ENCODE measurements around the gene HS6ST1.

DNA sequence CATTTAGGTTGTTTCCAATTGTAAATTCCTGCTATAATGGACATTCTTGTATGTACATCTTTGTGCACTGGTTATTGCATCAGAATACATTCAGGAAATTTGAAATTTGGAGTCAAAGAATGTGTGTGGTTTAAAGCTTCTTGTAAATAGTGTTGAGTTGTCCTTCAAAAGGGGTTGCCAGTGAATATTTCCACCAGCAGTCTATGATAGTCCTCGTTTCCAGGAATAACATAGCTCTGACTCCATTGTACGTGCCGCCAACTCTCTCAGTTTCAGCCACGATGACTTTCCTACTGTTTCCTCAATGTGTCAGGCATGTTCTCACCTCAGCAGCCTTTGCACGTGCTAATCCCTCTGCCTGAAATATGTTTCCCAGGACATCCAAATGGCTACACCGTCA lies 10.9 kb upstream of the HS6ST1 start:
- TF ChIP-seq, protein P1, sequence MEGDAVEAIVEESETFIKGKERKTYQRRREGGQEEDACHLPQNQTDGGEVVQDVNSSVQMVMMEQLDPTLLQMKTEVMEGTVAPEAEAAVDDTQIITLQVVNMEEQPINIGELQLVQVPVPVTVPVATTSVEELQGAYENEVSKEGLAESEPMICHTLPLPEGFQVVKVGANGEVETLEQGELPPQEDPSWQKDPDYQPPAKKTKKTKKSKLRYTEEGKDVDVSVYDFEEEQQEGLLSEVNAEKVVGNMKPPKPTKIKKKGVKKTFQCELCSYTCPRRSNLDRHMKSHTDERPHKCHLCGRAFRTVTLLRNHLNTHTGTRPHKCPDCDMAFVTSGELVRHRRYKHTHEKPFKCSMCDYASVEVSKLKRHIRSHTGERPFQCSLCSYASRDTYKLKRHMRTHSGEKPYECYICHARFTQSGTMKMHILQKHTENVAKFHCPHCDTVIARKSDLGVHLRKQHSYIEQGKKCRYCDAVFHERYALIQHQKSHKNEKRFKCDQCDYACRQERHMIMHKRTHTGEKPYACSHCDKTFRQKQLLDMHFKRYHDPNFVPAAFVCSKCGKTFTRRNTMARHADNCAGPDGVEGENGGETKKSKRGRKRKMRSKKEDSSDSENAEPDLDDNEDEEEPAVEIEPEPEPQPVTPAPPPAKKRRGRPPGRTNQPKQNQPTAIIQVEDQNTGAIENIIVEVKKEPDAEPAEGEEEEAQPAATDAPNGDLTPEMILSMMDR (IDR thresholded peaks at IDR 0.05; ENCODE audit: borderline replicate concordance, extremely low read depth, low read length, poor library complexity, severe bottlenecking): no peak
- TF ChIP-seq EZH2 (IDR thresholded peaks at IDR 0.05; ENCODE audit: borderline replicate concordance, low read depth, low read length, severe bottlenecking): no peak
